SH-SY5Y (cell line): ENCODE results near the gene SLC1A4.
A peak's percentile ranks its signal among the peaks of the same experiment; 100 is the strongest.

Source experiments
- GATA2 ChIP-seq: IDR thresholded peaks from 2 replicates; pipeline ENCODE4 v1.6.1; 2011; ENCODE audit warnings: mild to moderate bottlenecking, low read depth, low read length
- GATA3 ChIP-seq: IDR thresholded peaks from 2 replicates; pipeline ENCODE4 v1.6.1; 2011; ENCODE audit warnings: low read depth, mild to moderate bottlenecking, low read length, moderate library complexity

Gene SLC1A4

DNA sequence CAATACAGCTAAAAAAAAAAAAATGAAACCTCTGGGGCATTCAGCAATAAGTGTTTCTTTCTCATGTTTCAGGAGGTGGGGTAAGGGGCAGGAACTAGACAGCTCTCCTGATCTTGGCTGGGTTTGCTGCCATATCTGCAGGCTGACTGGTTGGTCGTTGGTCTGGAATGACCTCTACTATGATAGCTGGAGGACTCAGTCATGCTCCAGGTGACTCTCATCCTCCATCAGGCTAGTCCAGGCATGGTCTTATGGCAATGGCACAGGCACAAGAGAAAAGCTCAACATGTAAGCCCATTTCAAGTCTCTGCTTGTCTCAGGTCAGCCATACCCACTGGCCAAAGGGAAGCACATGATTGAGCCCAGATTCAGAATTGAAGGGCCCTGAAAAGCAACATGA is 9.5 kb upstream of the SLC1A4 start:
- no peak for TF ChIP-seq GATA2
- TF ChIP-seq GATA3: no peak

DNA sequence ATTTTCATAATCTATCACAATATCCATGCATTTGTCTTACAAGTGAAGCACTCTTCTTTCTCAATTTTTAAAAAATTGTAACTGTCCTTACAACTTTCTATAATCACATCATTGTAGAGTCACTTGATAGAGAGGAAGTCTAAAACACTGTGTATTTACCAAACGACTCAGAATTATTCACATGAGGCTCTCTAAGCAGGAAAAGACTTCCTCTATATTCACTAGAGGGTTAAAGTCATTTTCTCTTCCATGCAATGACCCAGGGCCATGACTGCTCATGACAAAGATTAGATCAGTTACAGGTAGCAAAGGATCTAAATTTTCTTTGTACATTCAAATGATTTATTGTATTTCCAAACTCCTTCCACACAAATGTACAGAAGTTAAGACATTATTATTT is 9.0 kb upstream of the SLC1A4 start:
- TF ChIP-seq GATA2 (no peak), GATA3 (no peak)

DNA sequence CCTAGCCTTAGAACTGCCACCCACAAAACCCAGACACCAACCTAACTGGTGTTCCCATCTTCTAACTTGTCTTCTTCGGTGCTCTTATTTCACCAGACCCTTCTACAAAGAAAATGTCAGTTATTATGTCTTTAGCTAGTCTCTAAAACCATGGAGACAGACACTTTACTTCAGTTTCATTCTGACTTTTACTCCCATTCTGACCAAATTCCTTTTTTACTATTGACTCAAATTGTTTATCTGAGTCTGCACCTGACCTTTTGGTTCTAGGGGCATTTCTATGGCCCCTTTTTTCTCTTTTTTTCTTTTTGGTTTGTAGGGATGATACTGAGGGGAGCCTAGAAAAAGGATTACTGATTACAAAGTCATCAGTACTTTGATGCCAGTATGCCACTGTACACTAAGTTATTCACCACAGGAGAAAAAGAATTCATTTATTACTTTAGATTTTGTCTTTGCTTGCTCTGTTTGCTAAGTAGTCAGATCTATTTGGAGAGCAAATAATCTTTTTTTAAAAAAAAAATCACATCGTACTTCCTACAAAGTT is 6.8 kb upstream of the SLC1A4 start:
- TF ChIP-seq GATA2: no peak
- TF ChIP-seq GATA3: no peak

DNA sequence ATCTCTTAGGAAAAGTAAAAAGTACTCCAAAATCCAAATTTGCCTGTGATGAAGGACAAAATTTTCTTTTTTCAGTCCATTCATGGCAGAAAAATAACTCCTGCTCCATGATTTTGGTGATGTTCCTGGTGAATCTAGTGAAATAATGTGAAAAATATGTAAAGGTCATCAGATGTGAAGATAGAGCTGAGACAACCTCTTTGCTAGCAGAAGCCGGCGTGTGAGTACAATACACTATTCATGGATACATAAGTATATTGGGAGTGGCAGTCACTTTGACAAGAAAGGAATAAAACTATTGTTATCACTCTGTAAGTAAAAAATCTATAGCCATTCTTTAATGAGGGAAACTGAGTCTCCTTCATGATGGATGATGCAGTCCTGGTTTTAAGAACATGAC is 6.3 kb upstream of the SLC1A4 start:
- TF ChIP-seq GATA3: no peak
- TF ChIP-seq GATA2: no peak

DNA sequence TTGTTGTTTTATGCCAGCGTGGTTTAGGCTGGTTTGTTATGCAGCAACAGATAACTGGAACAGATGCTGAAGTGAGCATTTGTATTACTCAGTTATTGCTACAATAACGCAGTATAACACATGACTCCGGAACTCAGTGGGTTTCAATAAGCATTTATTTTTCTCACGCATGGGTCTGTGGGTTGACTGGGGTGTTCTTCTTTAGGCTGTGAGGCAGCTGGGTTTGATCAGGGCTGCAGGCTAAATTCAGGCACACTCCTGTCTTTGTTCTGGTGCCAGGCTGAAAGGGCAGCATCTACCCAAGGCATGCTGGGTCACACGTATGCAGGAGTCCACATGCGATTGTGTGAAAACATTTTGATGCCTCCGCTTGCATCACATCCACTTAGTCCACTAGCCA is 3.8 kb upstream of the SLC1A4 start:
- TF ChIP-seq GATA3: no peak
- TF ChIP-seq GATA2: no peak

DNA sequence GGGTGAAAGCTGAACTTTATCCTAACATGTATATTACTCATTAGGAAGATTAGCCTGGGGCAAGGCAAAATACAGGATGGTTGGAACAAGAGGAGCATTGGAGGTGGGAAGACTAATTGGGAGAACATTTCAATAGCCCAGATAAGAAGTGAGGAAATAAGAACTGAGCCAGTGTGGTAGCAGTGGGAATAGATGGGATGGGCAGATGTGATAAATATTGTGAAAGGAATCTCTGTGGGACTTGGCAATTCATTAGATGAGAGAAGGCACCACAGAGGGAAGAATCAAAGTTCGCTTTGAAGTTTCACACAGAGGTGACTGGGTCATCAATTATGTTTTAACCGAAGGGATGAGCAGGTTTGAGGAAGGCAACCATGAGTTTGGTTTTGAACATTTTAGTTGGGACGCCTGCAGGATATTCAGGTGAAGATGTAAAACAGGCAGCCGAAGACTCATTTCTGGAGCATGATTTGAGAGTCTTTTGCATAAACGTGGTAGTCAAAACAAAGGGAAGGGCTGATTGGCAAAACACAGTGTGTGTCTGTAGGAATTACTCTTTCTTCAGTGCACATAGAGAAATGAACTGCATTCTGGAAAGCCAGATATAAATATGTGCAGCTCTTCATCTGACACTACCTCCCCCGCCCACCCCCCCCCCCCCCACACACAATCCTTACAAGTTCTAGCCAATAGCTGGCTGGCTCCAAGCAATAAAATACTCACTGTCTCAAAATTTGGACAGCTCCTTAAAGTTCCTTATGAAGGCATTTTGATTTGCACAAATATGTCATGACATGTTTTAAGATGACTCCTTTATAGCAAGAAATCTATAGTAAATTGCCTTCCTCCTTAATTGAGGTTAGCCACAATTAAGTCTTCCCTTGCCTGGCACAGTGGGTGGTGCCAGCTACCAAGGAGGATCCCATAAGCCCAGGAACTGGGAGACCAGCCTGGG is 1.9 kb upstream of the SLC1A4 start:
- no peak for TF ChIP-seq GATA3
- no peak for TF ChIP-seq GATA2

DNA sequence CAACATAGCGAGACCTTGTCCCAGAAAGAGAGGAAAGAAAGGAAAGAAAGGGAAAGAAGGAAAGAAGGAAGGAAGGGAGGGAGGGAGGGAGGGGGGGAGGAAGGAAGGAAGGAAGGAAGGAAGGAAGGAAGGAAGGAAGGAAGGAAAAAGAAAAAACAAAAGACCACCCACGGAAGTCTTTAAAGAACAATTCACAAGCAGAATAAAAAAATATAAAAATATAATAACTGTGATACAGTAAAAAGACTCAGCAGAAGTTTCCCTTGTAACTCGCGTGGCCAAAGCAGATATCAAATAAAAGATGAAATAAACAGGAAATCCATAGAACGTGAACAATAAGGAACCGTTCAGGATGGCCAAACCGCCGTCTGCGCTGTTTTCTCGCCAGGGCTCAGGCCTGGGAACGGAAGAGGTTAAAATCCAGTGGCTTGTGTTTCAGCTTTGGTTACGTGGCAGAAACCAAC is 1.2 kb upstream of the SLC1A4 start:
- TF ChIP-seq GATA2 (no peak), GATA3 (no peak)

DNA sequence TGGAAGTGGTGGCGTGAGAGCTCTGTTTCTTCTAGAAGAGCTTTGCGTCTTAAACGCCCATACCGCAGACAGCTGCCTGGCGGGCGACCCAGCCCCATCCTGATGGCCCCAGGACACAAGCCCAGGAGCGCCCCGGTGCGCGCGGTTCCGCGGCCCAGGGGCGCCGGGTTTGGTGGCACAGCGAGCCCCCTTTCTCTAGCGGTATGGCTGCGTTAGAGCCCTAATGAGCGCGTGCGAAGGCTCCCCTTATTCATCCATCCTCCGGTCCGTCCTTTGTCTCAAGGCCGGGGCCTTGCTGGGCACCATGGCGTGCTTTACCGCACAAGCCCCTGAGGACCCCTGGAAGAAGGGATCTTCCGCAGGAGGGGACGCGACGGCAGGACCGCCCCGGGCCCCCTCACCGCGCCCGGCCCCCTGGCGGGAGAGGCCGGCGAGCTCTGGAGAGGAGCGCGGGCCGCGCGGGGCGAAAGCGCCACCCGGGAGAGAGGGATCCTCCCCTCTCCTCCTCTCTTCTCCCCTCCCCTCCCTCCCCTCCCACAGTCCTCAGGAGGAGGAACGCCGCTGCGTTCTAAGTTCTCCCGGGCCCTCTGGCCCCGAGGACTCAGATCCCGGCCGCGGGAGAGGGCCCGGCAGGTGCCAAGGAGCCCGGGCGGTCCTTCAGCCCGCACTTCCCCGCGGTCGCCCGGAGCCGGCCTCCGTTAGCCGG is 626 bp upstream of the SLC1A4 start:
- no peak for TF ChIP-seq GATA3
- no peak for TF ChIP-seq GATA2

DNA sequence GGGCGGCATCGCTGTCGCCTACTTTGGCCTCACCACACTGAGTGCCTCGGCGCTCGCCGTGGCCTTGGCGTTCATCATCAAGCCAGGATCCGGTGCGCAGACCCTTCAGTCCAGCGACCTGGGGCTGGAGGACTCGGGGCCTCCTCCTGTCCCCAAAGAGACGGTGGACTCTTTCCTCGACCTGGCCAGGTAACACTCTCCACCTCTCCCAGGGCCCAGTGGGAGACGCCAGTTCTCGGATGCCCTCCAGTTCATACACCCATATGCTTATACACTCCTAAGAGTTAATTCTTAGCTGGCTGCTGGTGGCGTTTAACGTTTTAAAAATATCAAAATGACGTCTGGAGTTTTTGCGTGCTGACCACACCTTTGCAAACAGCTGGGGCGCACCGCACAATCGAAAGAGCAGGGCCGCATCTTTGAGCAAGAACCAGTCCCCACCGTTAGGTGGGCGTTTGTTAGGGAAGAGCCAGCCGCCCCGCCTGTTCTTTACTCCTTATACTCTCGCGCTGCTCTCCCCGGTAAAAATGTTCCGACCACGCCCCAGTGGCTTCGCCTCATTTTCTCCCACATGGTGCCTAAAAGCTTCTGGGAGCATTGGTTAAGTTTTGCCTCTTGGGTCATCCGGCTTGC is 899 bp downstream of the SLC1A4 start:
- no peak for TF ChIP-seq GATA2
- TF ChIP-seq GATA3: no peak

DNA sequence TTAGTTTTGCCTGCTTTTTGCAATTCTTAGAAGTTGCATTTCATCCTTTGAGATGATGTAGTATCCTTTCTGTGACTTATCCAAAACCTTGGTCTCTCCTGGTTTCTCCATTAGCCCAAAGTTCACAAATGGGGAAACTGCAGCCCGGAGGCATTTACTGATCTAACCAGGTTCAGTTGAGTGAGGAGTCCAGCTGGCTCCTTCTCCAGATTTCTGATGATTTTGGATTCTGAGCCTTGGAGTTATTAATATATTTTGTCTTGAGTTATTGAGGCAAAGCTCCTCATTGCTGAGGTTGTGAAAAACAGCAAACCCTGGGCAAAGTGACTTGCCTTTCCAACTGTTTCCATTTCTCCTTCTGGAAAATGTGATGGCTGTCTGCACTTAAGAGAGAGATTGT is 1.7 kb downstream of the SLC1A4 start:
- no peak for TF ChIP-seq GATA2
- no peak for TF ChIP-seq GATA3

DNA sequence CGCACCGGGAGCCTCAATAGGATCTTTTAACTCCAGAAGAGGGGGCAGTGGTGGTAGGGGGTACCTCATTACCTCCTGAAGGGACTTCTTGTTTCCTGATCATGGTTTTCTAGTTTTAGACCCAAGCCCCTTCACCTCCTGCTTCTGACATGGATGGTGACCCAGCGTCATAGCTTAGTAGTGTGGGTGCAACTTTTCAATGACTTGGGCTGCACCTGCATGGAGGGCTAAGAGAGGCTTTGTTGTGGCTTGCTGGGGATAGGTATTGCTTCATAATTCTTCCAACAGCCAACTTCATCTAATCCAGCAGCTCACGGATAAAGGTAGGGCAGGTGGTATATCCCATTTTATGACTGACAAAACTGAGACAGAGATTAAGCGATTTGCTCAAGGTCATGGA is 3.0 kb downstream of the SLC1A4 start:
- no peak for TF ChIP-seq GATA2
- no peak for TF ChIP-seq GATA3

DNA sequence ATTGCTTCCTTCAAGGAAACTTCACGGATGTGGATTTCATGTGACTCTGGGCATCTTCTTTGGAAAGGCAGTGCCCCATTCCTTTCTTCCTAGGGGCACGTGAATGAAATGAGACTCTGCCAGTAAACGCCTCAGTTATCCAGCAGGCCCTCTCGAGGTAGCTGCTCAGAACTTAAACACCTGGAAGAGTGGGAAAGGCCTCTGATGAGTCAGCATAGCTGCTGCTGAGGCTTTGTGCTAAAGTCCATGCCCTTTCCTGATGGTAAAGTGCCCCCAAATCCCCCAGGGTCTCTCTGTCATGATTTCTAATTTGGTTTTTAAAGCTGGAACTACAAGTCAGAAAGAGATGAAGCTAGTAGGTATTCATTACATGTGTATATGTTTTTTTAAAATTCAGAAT is 3.8 kb downstream of the SLC1A4 start:
- no peak for TF ChIP-seq GATA3
- no peak for TF ChIP-seq GATA2

DNA sequence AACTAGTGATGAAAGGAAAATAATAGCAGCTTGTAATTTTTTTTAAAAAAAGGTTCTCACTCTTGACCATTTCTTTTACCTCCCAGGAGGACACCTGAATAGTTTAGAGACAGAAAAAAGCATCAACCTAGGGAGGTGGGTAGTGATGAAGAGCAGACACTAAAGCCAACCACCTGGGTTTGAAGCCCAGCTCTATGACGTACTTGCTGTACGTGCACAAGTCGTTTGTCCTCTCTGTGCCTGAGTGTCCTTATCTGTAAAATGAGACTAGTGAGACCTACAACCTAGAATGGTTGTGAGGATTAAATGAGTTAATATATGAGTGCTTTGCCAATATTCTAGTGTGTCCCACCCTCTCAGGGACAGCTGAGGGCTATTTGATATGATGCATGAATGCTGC is 5.8 kb downstream of the SLC1A4 start:
- TF ChIP-seq GATA3: no peak
- TF ChIP-seq GATA2: no peak

DNA sequence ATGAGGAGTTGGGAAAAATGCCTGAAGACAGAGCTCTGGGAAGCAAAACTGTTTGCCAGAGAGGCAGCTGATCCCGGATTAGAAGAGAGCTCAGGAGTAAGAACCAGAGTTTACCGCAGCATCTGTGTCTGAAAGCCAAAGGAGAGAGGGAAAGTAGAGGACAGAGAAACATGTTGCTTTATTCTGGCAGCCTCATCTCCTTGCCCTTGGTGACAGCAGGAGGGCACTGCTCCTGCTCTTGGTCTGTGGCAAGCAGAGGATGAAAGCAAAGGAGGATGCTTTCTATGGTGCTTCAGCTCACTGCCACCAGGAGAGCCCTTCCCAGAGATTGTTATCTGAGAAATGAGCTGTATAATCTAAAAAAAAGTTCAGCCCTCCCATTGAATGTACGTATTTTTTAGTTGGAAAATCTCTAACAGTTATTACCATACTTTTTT is 7.7 kb downstream of the SLC1A4 start:
- peak; percentile 93 for TF ChIP-seq GATA2
- peak; percentile 86 for TF ChIP-seq GATA3
